ENCODE results near the gene DDX1.

DDX1 gene

GRCh38 chr2:15642815-15643500 lies 51.3 kb downstream of the DDX1 start:
- H3K9me3 ChIP-seq (ENCODE audit: control insufficient read depth in 5 of 5, low read length in 5 of 5): peaks cover 0 to 6% (median 0%) of the 10 kb centered on the region in 5 donors
- H3K9ac ChIP-seq (ENCODE audit: low read length in 5 of 5): no peak overlapping the region
- H3K27ac ChIP-seq (ENCODE audit: low read depth, low read length): no peak overlapping the region
- H3K36me3 ChIP-seq (ENCODE audit: control insufficient read depth in 5 of 5, insufficient read depth in 5 of 5, low read length in 5 of 5): peaks cover 0 to 8% (median 5%) of the 10 kb centered on the region in 5 donors
- peaks cover 0 to 11% (median 6%) of the 10 kb centered on the region in 5 donors for H3K4me1 ChIP-seq (ENCODE audit: control insufficient read depth in 5 of 5, insufficient read depth in 5 of 5, low read length in 5 of 5)
- H3K4me3 ChIP-seq (ENCODE audit: low read depth in 1 of 5, low read length in 5 of 5): no peak overlapping the region
- H3K27me3 ChIP-seq (ENCODE audit: control insufficient read depth in 5 of 5, insufficient read depth in 4 of 5, low read length in 5 of 5): peaks cover 0 to under 1% (median 0%) of the 10 kb centered on the region in 5 donors

- H3K27me3 ChIP-seq (ENCODE audit: control insufficient read depth in 5 of 5, insufficient read depth in 4 of 5, low read length in 5 of 5): peaks cover 0 to 3% (median 0%) of the 10 kb centered on the region in 5 donors
- no peak overlapping the region for H3K9ac ChIP-seq (ENCODE audit: low read length in 5 of 5)
- H3K27ac ChIP-seq (ENCODE audit: low read depth, low read length): no peak overlapping the region
- H3K4me1 ChIP-seq (ENCODE audit: control insufficient read depth in 5 of 5, insufficient read depth in 5 of 5, low read length in 5 of 5): peaks cover 0 to 11% (median 5%) of the 10 kb centered on the region in 5 donors
- peaks cover 0 to 6% (median 0%) of the 10 kb centered on the region in 5 donors for H3K9me3 ChIP-seq (ENCODE audit: control insufficient read depth in 5 of 5, low read length in 5 of 5)
- peaks cover 0 to 8% (median 5%) of the 10 kb centered on the region in 5 donors for H3K36me3 ChIP-seq (ENCODE audit: control insufficient read depth in 5 of 5, insufficient read depth in 5 of 5, low read length in 5 of 5)
- no peak overlapping the region for H3K4me3 ChIP-seq (ENCODE audit: low read depth in 1 of 5, low read length in 5 of 5)
Measured at GRCh38 chr2:15643791-15644585, 52.3 kb downstream of the DDX1 start.

DNA sequence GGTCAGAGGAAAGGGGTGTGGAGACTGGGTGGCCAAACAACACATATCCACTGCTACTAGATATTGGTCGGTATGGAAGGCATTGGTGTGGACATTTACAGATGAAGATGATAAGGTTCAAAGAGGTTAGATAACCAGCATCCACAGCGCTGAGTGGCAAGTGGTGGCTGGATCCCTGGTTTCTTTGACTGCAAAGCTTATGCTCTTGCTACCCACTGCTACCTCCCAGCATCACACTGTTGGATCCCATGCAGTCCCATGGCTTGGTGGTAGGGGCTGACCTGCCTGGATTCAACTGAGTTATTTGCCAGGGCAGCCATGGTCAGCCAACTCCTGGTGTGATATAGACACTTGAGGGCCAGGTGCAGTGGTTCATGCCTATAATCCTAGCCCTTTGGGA lies 53.6 kb downstream of the DDX1 start:
- H3K4me1 ChIP-seq (ENCODE audit: control insufficient read depth in 5 of 5, insufficient read depth in 5 of 5, low read length in 5 of 5): peaks cover 0 to 13% (median under 1%) of the 10 kb centered on the region in 5 donors
- H3K27me3 ChIP-seq (ENCODE audit: control insufficient read depth in 5 of 5, insufficient read depth in 4 of 5, low read length in 5 of 5): peaks cover 0 to 3% (median 0%) of the 10 kb centered on the region in 5 donors
- H3K4me3 ChIP-seq (ENCODE audit: low read depth in 1 of 5, low read length in 5 of 5): no peak overlapping the region
- H3K9ac ChIP-seq (ENCODE audit: low read length in 5 of 5): no peak overlapping the region
- H3K27ac ChIP-seq (ENCODE audit: low read depth, low read length): no peak overlapping the region
- H3K9me3 ChIP-seq (ENCODE audit: control insufficient read depth in 5 of 5, low read length in 5 of 5): peaks cover 0 to 6% (median 0%) of the 10 kb centered on the region in 5 donors
- H3K36me3 ChIP-seq (ENCODE audit: control insufficient read depth in 5 of 5, insufficient read depth in 5 of 5, low read length in 5 of 5): peaks cover 0 to 8% (median 5%) of the 10 kb centered on the region in 5 donors

DNA sequence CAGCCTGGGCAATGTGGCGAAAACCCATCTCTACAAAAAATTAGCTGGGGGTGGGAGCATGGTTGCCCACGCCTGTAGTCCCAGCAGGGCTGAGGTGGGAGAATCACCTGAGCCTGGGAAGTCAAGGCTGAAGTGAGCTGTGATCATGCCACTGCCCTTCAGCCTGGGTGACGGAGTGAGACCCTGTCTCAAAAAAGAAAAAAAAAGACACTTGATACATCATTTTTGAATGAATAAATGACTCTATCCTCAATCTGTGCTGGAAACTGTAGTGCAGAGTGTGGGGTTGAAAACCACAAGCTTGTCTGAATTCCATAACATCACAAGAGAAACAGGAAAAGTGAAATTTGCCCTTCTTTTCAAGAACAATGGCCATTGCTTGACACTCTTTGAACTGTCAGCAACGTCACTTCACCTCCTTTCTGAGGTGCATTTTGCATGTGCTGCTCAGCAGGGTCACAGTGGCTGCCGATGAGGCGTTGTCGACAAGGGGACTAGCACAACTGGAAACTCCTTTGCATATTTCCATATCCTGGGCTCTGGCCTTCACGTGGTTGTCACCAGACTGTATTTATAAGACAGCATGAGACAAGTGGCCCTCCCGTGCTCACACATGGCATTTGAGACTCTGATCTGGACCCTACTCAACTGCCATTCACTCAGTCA lies 54.2 kb downstream of the DDX1 start:
- no peak overlapping the region for H3K4me3 ChIP-seq (ENCODE audit: low read depth in 1 of 5, low read length in 5 of 5)

DNA sequence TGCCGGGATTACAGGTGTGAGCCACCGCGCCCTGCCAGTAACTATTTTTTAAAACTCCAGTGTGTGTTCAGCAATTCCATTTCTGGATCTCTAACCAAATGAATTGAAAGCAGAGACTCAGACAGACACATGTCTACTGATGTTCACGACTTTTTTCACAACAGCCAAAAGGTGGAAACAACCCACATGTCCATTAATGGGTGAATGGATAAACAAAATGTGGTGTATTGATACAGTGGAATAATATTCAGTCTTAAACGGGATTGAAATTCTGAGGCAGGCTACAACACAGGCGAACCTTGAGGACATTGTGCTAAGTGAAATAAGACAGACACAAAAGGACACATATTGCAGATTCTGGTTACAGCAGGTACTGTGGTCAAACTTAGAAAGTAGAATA lies 55.0 kb downstream of the DDX1 start:
- Histone ChIP-seq H3K9me3 (ENCODE audit: control insufficient read depth in 5 of 5, low read length in 5 of 5) (peaks cover 0 to 3% (median 0%) of the 10 kb centered on the region in 5 donors), H3K36me3 (ENCODE audit: control insufficient read depth in 5 of 5, insufficient read depth in 5 of 5, low read length in 5 of 5) (peaks cover 0 to 2% (median 0%) of the 10 kb centered on the region in 5 donors), H3K27me3 (ENCODE audit: control insufficient read depth in 5 of 5, insufficient read depth in 4 of 5, low read length in 5 of 5) (peaks cover 0 to 5% (median 0%) of the 10 kb centered on the region in 5 donors), H3K27ac (ENCODE audit: low read depth, low read length) (no peak overlapping the region), H3K4me3 (ENCODE audit: low read depth in 1 of 5, low read length in 5 of 5) (no peak overlapping the region), H3K9ac (ENCODE audit: low read length in 5 of 5) (no peak overlapping the region), H3K4me1 (ENCODE audit: control insufficient read depth in 5 of 5, insufficient read depth in 5 of 5, low read length in 5 of 5) (peaks cover 0 to 8% (median 0%) of the 10 kb centered on the region in 5 donors)

More for the DNA sequence above, 54.2 kb downstream of the DDX1 start:
- Histone ChIP-seq H3K9me3 (ENCODE audit: control insufficient read depth in 5 of 5, low read length in 5 of 5) (peaks cover 0 to 6% (median 0%) of the 10 kb centered on the region in 5 donors), H3K4me1 (ENCODE audit: control insufficient read depth in 5 of 5, insufficient read depth in 5 of 5, low read length in 5 of 5) (peaks cover 0 to 8% (median 0%) of the 10 kb centered on the region in 5 donors), H3K27ac (ENCODE audit: low read depth, low read length) (no peak overlapping the region), H3K9ac (ENCODE audit: low read length in 5 of 5) (no peak overlapping the region), H3K27me3 (ENCODE audit: control insufficient read depth in 5 of 5, insufficient read depth in 4 of 5, low read length in 5 of 5) (peaks cover 0 to 5% (median 0%) of the 10 kb centered on the region in 5 donors), H3K36me3 (ENCODE audit: control insufficient read depth in 5 of 5, insufficient read depth in 5 of 5, low read length in 5 of 5) (peaks cover 0 to 8% (median 5%) of the 10 kb centered on the region in 5 donors)

GRCh38 chr2:15647622-15648590 lies 56.2 kb downstream of the DDX1 start:
- Histone ChIP-seq H3K27me3 (ENCODE audit: control insufficient read depth in 5 of 5, insufficient read depth in 4 of 5, low read length in 5 of 5) (peaks cover 0 to 7% (median 3%) of the 10 kb centered on the region in 5 donors), H3K4me3 (ENCODE audit: low read depth in 1 of 5, low read length in 5 of 5) (no peak overlapping the region), H3K27ac (ENCODE audit: low read depth, low read length) (no peak overlapping the region), H3K36me3 (ENCODE audit: control insufficient read depth in 5 of 5, insufficient read depth in 5 of 5, low read length in 5 of 5) (no peaks in the 10 kb centered on the region), H3K4me1 (ENCODE audit: control insufficient read depth in 5 of 5, insufficient read depth in 5 of 5, low read length in 5 of 5) (peaks cover 0 to 8% (median 0%) of the 10 kb centered on the region in 5 donors), H3K9me3 (ENCODE audit: control insufficient read depth in 5 of 5, low read length in 5 of 5) (no peaks in the 10 kb centered on the region), H3K9ac (ENCODE audit: low read length in 5 of 5) (no peak overlapping the region)

GRCh38 chr2:15648593-15649525 lies 57.2 kb downstream of the DDX1 start:
- Histone ChIP-seq H3K9me3 (ENCODE audit: control insufficient read depth in 5 of 5, low read length in 5 of 5) (no peaks in the 10 kb centered on the region), H3K27ac (ENCODE audit: low read depth, low read length) (no peak overlapping the region), H3K4me3 (ENCODE audit: low read depth in 1 of 5, low read length in 5 of 5) (no peak overlapping the region), H3K27me3 (ENCODE audit: control insufficient read depth in 5 of 5, insufficient read depth in 4 of 5, low read length in 5 of 5) (peaks cover 0 to 10% (median 5%) of the 10 kb centered on the region in 5 donors), H3K36me3 (ENCODE audit: control insufficient read depth in 5 of 5, insufficient read depth in 5 of 5, low read length in 5 of 5) (no peaks in the 10 kb centered on the region), H3K4me1 (ENCODE audit: control insufficient read depth in 5 of 5, insufficient read depth in 5 of 5, low read length in 5 of 5) (peaks cover 0 to 8% (median 0%) of the 10 kb centered on the region in 5 donors), H3K9ac (ENCODE audit: low read length in 5 of 5) (no peak overlapping the region)

DNA sequence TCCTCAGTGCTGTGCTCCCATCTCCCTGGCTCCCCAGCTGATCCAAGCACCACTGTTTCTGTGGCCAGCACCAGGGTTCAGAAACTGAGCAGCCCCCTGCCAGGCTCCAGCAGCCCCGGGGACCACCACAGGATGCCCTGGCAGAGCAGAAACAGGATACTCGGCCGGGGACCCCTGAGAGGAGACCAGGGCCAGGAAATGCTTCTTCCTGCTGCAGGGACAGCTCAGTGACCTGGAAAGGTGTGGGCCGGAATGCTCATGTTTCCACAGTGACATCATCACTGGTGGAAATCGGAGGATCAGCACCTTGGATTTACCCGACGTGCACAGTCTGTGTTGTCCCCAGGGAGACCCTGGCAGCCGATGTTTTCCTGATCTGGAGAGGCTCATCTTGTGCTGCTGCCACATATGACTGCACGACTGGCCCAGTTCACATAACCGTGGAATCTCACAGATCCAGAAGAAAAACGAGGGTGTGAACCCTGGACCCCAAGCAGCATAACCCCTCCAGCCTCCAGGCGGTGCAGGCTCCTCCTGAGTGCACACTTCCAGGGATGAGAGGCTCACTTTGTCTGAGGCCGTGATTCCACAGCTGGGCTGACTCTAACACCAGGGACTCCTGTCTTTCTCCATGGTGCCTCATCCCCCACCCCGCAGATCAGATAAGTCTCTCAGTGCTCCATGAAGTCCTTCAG lies 58.0 kb downstream of the DDX1 start:
- Histone ChIP-seq H3K27ac (ENCODE audit: low read depth, low read length) (no peak overlapping the region), H3K4me3 (ENCODE audit: low read depth in 1 of 5, low read length in 5 of 5) (no peak overlapping the region), H3K9ac (ENCODE audit: low read length in 5 of 5) (no peak overlapping the region), H3K4me1 (ENCODE audit: control insufficient read depth in 5 of 5, insufficient read depth in 5 of 5, low read length in 5 of 5) (peaks cover 0 to 8% (median 0%) of the 10 kb centered on the region in 5 donors), H3K9me3 (ENCODE audit: control insufficient read depth in 5 of 5, low read length in 5 of 5) (no peaks in the 10 kb centered on the region), H3K36me3 (ENCODE audit: control insufficient read depth in 5 of 5, insufficient read depth in 5 of 5, low read length in 5 of 5) (no peaks in the 10 kb centered on the region), H3K27me3 (ENCODE audit: control insufficient read depth in 5 of 5, insufficient read depth in 4 of 5, low read length in 5 of 5) (peaks cover 0 to 12% (median 7%) of the 10 kb centered on the region in 5 donors)
